ENCODE measurements around the gene FAM222B. TPM values are rescaled to one million over a fixed set of nuclear protein-coding genes. Genes with fewer than 3 reads are reported as not detected.

The FAM222B gene
- total and polyA plus RNA-seq, 9 of the 15 experiments (the other 6 are each of a cell fraction or from before 2014, with no cell fraction given) = 4.0 to 34.6 (median 7.5) TPM

- TF ChIP-seq, protein P1, sequence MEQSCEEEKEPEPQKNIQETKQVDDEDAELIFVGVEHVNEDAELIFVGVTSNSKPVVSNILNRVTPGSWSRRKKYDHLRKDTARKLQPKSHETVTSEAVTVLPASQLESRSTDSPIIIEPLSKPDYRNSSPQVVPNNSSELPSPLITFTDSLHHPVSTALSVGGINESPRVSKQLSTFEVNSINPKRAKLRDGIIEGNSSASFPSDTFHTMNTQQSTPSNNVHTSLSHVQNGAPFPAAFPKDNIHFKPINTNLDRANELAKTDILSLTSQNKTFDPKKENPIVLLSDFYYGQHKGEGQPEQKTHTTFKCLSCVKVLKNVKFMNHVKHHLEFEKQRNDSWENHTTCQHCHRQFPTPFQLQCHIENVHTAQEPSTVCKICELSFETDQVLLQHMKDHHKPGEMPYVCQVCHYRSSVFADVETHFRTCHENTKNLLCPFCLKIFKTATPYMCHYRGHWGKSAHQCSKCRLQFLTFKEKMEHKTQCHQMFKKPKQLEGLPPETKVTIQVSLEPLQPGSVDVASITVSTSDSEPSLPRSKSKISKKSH (CRISPR knock-in tag; IDR thresholded peaks at IDR 0.05) = no peak
- TF ChIP-seq KAT8 (IDR thresholded peaks at IDR 0.05; ENCODE audit: low read depth) = no peak
- TF ChIP-seq ZNF12 (CRISPR knock-in tag; IDR thresholded peaks at IDR 0.05) = no peak
- TF ChIP-seq BDP1 (IDR thresholded peaks at IDR 0.05; ENCODE audit: insufficient read depth, insufficient read length) = no peak
- TF ChIP-seq ZBTB17 (CRISPR knock-in tag; IDR thresholded peaks at IDR 0.05) = no peak
- no peak for TF ChIP-seq MECOM (CRISPR knock-in tag; IDR thresholded peaks at IDR 0.05)
- no peak for TF ChIP-seq CXXC5 (CRISPR knock-in tag; IDR thresholded peaks at IDR 0.05)
- peak; percentile 56; the same call in 1 of the 2 replicates for TF ChIP-seq PML (IDR thresholded peaks at IDR 0.05; ENCODE audit: low read length)
- TF ChIP-seq ZNF609 (CRISPR knock-in tag; IDR thresholded peaks at IDR 0.05; ENCODE audit: borderline replicate concordance) = no peak
- TF ChIP-seq NRF1 (conservative IDR thresholded peaks at IDR 0.05 in 1 of 2, IDR thresholded peaks at IDR 0.05 in 1 of 2) = no peak
- TF ChIP-seq ZBTB43 (CRISPR knock-in tag; IDR thresholded peaks at IDR 0.05) = no peak
- no peak for TF ChIP-seq HNRNPL (IDR thresholded peaks at IDR 0.05; ENCODE audit: low read depth, low read length)
- TF ChIP-seq POLR3A (IDR thresholded peaks at IDR 0.05; ENCODE audit: borderline replicate concordance, extremely low read depth, insufficient read depth, insufficient read length) = no peak
- peak; percentile 73; the same call in 1 of the 2 replicates for TF ChIP-seq MYNN (IDR thresholded peaks at IDR 0.05)
- no peak for TF ChIP-seq MYNN (CRISPR knock-in tag; IDR thresholded peaks at IDR 0.05)
- no peak for TF ChIP-seq DMBX1 (CRISPR knock-in tag; IDR thresholded peaks at IDR 0.05; ENCODE audit: borderline replicate concordance)
- no peak; the same call in 1 of the 2 replicates for TF ChIP-seq ZFPM2 (CRISPR knock-in tag; IDR thresholded peaks at IDR 0.05)
- no peak for TF ChIP-seq SETDB1 (IDR thresholded peaks at IDR 0.05; ENCODE audit: low read length)
- TF ChIP-seq, protein P2, sequence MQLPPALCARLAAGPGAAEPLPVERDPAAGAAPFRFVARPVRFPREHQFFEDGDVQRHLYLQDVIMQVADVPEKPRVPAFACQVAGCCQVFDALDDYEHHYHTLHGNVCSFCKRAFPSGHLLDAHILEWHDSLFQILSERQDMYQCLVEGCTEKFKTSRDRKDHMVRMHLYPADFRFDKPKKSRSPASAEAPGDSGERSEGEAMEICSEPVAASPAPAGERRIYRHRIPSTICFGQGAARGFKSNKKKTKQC (CRISPR knock-in tag; IDR thresholded peaks at IDR 0.05) = no peak
- TF ChIP-seq NR2C2 (CRISPR knock-in tag; IDR thresholded peaks at IDR 0.05) = no peak
- no peak for TF ChIP-seq NR2C2 (tag; IDR thresholded peaks at IDR 0.05)
- no peak for TF ChIP-seq CCNT2 (IDR thresholded peaks at IDR 0.05; ENCODE audit: borderline replicate concordance, extremely low read depth, insufficient read length, low read depth, low read length)
- no peak for TF ChIP-seq PPARD (CRISPR knock-in tag; IDR thresholded peaks at IDR 0.05)
Measured at GRCh38 chr17:28725166-28725659, 117.4 kb downstream of the FAM222B start (continued).

All from K562 (cell line).